CD4-positive, alpha-beta T cell treated with Interleukin-1 beta for 1 hour (primary cell): ENCODE measurements around the gene HEBP2.
"Not testable (repeated sequence)": the region's sequence is repeated elsewhere in the genome, so short reads cannot be mapped to it uniquely, and the experiment has no call there.

Source experiments
- DNase-seq, 2 donors: peaks; one replicate each; pipeline ENCODE4 v3.0.0-alpha.2; 2020 to 2022

HEBP2 gene

GRCh38 chr6:138424004-138424904 is 20.2 kb downstream of the HEBP2 start:
- DNase-seq, result no peak

- DNase-seq, result not testable (repeated sequence)
These were observed 21.2 kb downstream of the HEBP2 start for GRCh38 chr6:138425256-138425655.

GRCh38 chr6:138426500-138427123 is 22.6 kb downstream of the HEBP2 start:
- no peak for DNase-seq

- no peak for DNase-seq
These were observed 23.7 kb downstream of the HEBP2 start for GRCh38 chr6:138427701-138428100.

DNA sequence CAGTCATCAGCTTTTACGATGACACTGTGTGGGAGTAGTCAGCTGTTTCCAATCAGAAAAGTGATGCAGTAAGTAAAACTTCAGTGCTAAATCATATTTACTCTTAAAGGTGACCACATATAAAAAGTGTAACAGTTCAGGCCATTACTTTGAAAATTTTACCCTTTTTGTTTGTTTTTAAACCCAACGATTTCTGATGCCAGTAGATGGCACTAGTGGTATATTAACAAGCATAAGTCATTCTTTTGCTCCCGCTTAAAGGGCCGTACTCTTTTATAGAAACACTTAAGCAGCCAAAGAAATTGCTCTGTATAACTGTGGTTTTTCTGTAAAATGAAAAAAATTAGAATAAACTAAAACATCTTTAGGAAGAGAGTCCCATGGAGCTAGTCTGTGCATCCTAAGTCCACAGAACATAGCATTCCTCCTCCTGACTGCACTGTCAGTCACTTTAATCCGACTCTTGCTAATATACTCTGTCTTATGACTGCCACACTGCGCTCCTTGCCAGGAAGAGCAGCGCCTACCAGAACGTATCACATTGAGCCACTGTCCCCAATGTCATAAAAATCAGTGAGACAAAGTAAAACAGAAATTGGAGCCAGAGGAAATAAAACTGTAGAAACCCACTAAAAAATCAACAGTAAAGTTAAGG is 25.0 kb downstream of the HEBP2 start:
- DNase-seq, result peak in 1 of 2 donors; percentile 60

DNA sequence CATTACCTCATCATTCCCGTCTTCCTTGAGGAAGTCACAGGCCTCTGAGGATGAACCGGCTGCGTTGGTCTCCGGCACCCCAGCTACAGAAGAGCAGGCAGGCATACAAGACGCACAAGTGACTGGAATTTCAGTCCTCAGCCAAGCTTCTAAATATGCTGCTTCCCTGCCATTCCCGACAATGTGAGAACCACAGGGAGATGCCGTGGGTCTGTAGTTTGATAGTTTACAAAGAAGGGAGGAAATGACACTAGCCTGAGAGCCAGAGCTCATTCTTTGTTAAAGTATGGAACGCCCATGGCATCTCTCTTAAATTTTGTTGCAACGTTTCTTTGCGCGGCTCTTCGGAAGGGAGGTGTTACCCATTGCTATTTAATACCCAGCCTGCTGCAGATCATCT is 25.7 kb downstream of the HEBP2 start:
- no peak for DNase-seq

DNA sequence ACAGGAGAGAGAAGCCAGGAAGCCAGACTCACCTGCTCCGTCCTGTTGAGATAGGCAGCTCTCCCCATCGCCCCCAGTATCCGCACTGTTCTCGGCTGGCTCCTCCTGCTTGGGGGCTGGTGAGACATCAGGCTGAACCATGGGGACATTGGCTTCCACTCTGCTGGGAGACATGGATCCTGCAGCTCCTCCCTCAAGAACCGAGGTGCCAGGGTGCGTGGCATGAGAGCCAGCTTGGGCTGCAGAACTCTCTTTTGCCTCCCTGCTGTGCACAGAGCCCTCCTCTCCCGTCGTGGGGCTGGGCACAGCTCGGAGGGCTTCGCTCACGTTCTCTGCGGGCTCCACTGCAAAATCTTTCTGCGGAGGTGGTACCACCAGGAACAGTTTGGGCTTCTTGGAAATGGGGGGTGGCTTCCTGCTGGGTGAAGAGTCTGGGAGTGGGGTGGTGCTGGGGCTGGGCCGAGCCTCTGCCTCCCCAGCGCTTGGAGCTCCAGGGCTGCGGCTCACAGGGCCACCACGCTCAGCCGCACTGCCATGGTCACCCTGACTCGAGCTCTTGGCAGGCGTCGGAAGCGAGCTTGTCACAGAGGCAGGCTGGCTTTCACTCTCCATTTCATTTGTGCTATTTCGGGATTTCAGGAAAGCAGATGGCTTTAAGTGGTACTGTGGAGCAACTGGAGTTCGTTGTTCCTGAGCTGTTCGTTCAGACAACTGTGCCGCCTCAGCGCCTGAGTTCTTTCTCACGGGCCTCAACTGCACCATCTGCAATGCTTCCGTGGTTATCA is 26.5 kb downstream of the HEBP2 start:
- no peak for DNase-seq

DNA sequence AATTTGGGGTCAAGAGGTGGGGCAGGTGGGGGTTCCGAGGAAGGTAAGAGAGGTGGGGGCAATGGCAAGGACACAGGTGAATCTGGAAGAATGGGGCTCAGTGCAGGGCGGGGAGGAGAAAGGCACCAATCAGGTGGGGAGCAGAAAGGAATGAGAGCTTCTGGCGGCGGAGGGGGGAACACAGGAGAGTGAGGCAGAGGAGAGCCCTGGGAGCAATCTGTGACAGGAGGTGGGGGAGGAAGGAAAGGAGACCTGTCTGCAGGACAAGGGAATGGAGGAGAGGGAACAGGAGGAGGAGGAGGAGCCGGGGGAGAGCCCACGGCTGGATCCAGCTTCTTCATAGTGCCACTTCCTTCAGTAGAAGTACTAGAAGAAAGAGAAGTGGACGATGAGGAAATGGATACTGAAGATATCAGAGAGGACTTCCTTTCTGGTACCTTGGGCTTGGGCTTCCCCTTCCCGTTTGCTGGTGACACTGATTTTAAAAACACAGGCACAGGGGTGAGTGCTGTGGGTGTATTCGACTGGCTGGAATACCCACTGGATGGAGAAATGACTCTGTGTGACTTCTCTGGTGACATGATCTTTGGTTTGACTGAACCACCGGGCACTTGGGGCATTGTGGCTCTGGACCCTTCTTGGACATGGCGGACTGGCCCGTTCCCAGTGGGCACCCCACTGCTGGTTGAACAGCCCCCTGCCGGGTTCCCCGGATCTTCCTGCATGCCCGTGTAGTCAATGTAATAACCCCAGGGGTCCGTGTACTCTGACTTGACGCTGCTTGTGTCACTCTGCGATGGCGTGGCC is 27.4 kb downstream of the HEBP2 start:
- DNase-seq, result peak in 1 of 2 donors; percentile 28

GRCh38 chr6:138432063-138432356 is 28.0 kb downstream of the HEBP2 start:
- no peak for DNase-seq

DNA sequence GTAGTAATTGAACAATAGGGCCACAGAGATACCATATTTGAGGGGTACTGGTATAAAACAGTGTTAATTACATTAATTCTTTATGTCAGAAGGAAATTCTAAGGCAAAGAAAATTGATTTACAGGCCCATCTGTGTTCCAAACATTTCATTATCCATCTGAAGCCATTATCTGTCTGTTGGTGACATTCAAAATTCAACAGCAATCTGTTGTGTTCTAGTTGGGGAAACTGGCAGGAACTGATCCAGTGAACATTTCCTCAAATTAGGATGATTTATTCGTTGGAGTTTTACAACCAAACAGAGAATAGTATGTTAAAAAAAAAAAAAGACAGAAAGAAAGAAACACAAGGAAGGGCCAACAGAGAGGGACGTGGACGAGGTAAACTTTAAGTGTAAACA is 30.1 kb downstream of the HEBP2 start:
- no peak for DNase-seq

DNA sequence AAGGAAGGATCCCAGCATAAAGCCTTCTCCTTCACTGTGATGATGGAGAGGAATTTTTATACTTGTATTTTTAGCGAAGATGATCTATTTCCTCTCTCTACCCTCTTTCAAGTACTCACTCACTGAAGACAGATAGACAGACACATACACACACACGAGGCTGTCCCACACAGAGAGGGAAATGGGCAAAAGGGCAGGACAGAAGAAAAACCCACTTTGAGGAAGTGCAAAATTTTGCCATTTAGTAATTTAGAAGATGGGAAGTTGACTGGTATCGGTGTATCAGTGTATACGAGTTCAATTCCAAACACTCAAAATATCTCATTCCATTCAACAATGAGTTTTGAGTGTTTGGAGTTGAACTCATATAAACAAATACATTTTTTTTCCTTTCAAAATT is 30.9 kb downstream of the HEBP2 start:
- DNase-seq, result no peak

GRCh38 chr6:138439546-138439945 is 35.5 kb downstream of the HEBP2 start:
- no peak for DNase-seq

DNA sequence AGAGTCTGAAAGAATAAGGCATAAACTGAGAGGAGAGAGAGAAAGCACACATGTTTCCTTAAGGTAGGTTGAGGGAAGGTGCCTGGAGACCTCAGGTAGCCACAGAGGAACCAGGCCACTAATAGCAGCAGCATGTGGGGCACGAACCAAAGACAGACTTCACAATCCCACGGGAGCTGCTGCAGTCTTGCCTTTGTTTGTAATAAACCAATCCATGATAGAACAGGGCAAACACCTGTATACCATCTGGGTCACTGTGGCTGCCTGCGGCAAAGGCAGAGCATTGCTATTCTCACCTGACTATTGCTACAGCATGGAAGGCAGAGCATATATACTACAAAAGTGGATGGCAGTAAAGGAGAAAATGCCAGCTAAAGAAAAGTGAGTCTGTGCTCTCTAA is 36.3 kb downstream of the HEBP2 start:
- DNase-seq, result no peak

DNA sequence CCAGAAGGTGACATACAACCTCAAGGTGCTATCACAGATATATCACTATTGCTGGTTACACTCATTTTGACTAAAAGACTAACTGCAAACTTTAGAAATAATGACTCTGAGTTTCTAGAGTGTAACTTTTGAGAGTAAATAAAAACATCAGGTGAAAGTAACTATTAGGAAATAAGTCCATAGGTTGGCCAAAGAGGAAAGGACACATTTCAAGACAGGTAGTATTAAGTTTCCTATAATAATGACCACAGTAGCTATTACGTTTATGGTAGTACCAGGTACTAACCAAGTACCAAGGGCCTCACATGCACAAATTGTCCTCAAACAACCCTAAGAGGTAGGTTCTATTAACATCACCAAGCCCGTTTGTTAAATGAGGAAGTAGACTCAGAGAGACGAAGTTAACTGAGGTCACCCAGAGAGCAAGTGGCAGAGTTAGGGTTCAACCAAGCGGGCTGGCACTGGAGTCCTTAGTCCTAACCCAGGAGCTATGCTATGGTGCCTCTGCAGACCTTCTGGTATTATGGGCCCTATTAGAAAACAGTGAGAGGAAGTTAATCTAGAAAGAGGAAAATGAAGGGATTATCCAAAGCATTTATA is 36.8 kb downstream of the HEBP2 start:
- no peak for DNase-seq

DNA sequence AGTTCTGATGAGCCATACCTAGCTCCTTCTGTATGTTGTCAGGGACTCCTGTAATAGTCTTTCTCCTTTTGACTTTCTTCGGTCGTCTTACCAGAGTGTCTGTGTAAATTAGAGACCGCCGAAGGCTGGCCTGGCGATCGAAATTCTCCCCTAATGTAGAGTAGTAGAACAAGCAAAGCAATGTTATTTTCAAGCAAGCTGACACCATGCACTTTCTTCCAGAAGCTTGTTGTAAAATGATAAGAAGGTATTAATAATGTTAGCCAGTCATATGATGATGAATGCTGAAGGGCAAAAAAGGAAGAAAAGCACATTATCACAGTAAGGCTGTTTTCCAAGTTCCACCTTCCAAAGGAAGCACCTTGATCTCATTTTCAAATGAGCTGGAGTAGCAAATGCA is 37.9 kb downstream of the HEBP2 start:
- DNase-seq, result no peak

DNA sequence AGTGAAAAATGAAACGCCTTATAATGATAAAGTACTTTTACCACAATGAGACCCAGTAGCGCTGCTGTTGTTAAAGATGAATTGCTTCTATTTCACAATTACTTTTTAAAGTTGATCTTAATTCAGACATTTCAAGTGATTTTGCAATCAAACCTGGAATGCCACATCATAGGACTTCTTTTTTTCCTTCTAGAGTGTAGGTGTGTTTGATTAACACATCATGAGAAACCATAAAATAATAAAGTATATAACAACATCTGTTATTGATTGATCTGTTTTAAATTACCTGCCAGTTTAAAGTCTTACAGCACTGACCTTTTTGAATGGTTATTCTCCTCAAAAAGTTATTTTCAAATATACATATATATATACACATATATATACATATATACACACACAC is 38.6 kb downstream of the HEBP2 start:
- DNase-seq, result no peak

DNA sequence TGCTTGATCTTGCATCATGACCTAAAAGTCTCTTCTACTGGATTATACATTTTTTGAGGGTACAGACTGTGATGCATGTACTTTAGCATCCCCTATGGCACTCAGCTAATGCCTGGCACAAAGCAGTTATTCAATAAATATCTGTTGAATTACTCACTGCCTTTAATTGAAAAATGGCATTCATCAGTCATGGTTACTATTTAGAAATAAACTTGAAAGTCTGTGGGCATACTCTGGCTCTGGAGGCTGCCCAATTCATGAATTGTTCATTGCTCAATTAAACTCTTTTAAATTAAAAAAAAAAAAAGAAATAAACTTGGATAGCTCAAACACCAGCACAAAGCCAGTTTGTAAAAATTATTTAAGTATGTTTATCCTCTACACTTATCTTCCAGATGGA is 40.0 kb downstream of the HEBP2 start:
- no peak for DNase-seq

GRCh38 chr6:138446821-138447220 is 42.8 kb downstream of the HEBP2 start:
- no peak for DNase-seq

DNA sequence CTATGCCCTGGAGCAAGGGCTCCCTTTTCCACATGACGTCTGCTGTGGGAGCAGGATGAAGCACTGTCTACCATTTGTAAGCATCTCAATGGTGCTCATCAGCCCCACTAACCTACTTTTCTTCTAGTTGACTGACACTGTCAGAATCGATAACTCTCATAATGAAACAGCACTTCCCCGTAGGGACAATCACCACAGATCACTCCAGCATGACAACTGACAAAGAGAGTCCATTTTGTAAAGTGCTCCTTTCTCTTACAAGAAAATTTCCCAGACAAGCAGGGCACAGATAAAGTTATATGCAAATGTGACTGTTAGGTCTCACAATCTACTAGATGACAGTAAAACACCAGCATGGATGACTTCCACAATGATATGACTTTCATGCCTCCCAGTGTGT is 46.4 kb downstream of the HEBP2 start:
- DNase-seq, result no peak

DNA sequence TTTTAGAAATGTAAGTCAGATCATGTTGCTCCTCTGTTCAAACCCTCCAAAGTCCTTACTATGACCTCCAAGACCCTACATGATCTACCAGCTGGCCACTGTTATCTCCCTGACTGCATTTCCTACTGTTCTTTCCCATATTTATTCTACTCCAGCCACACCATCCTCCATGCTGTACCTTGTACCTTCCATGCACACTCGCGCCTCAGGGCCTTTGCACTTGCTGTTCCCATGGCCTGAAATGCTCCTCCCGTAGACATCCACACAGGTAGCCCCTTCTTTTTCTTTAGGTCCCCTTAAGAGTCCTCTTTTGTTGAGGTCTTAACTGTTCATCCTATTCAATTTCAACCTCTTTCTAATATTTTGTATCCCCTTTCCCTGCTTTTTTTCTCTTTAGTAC is 47.0 kb downstream of the HEBP2 start:
- DNase-seq, result no peak

GRCh38 chr6:138454981-138455706 is 51.1 kb downstream of the HEBP2 start:
- DNase-seq, result peak; percentile 64
